ENCODE results near the gene LINC00632. TPM values are rescaled to one million over a fixed set of nuclear protein-coding genes. Genes with fewer than 3 reads are reported as not detected.

The LINC00632 gene
- total RNA-seq, 1 donor from 2014 or later: 3,113 TPM

DNA sequence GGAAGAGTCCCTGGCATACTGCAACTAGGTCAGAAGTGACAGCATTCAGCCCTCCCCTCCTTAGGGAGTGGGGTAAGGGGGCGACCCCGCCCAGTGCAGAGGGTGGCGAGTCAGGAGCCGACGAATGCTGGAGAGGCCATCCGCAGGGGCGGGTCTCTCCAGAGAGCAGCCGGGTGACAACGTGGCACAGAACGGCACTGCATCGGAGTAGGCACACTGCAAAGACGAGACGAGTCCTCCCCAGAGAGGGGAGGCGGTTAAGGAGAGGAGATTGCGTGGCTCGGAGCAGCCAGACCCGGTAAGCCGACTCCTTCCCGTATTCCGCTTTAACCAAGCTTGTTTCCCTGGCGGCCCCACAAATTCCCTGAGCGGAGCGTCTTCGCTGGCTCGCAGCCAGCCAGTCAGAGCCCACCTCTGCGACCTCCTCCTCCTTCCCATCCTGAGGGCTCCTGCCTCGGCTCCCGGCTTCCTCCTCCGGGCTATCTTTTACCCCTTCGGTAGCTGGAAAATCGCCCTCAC lies 54.9 kb downstream of the LINC00632 start:
- no peak for DNase-seq (ENCODE audit: low spot score)

DNA sequence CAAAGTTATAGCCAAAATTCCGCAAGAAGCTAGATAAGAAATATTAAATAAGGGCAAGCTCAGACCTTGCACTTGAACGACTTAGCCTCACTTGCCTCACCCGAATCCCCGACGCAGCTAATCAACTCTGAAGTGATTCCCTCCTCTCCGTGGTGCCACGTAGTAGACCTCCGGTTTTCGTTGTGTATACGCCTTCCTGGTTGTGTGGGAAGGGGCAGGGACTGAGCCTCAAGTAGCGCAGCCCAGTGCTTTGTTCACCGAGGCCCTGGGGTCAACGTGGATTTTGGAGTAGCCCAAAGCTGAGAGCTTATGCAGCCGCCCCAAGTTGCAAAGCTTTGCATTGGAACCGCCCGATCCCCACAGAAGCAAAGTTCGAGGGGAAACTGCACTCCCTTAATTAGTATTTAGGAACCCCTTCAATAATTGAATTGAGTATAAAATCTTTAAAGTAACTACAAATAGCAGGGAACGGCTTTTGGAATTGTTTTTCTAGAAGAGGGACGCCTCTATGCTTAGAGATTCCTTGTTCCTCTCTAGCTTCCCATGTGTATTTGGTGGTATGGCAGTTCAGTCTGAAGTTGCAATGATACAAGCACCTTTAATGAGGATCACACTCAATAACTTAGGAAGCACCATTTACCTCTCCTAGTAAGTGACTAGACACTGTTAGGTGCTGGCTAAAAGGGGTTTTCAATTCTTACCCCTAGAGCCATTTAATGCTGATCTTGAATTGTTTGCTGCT lies 55.7 kb downstream of the LINC00632 start:
- DNase-seq (ENCODE audit: low spot score): no peak

DNA sequence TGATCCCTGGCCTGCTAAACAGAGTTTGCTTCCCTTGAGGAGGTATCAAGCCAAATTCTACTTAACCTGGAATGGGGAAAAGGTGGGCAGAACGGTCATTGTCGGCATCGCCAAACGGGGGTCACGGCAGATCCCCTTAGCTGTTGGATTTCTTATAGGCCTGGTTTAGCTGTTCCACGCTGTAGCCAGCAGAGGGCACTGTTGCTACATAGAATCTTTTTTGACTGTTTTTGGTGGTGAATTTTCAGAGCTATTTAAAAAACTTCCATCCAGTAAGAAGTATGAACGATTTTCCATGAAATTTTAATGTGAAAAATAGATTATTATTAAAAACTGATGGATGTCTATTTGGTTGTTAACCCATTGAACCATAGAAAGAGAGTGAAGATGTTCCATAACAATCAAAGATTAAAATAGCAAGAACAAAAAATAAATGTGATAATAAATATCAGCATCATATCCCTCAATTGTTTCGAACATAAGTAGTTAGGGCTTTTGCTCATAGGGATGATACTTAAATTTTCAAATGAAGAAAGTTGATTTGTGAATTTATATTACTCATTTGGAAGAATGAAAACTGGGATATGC lies 56.6 kb downstream of the LINC00632 start:
- no peak for DNase-seq (ENCODE audit: low spot score)

DNA sequence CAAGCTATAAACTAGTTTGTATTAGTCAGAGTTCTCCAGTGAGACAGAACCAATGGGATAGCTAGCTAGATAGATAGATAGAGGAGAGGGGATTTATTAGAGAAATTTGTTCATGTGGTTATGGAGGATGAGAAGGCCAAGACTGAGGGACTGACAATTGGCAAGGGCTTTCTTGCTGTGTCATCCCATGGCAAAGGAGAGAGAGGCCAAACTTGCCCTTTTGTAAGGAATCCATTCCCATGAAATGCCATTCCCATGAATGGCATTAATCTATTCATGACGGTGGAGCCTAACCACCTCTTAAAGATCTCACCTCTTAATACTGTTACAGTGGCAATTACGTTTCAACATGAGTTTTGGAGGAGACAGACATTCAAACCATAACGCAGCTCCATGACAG lies 58.1 kb downstream of the LINC00632 start:
- no peak for DNase-seq (ENCODE audit: low spot score)

DNA sequence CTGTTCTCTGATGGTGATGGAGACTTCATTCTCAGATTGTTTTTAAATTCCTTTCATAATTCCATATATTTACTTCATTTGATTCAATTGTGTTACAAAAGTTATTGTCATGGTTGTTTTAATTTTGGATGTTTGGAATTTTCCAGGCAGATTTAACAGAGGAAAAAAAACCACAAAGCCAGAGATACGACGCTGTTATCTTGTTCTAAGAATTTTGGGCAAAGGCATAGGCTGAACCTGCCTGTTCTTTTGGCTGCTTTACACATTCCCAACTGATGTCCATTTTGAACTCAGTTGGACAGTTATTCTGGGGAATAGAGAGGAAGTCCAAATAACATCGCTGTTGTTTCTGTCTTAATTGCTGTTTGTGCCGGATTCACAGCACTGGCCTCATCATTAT lies 65.7 kb downstream of the LINC00632 start:
- no peak for DNase-seq (ENCODE audit: low spot score)

DNA sequence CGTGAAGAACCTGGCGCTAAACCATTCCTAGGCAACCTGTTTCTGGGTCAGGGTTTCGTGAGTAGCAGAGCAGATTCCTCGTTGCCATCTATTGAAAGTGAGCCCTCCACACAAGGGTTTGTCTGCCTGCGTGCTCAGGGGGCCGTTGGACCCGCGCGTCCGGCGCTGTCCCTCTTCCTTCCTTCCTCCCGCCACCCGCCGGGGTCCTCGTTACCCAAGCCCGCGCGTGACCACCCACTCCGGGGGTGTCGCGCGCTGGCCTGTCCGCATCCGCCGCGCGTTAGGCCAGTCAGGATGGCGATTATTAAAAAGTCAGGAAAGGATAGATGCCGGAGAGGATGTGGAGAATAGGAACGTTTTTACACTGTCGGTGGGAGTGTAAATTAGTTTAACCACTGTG lies 66.8 kb downstream of the LINC00632 start:
- DNase-seq (ENCODE audit: low spot score): no peak

DNA sequence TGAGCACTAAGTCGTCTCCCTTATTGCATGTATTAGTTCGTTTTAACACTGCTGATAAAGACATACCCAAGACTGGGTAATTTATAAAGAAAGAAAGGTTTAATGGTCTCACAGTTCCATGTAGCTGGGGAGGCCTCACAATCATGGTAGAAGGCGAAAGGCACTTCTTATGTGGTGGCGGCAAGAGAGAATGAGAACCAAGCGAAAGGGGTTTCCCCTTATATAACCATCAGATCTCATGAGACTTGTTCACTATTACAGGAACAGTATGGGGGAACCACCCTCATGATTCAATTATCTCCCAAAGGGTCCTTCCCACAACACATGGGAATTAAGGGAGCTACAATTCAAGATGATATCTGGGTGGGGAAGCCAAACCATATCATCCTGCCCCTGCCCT lies 85.1 kb downstream of the LINC00632 start:
- DNase-seq (ENCODE audit: low spot score): no peak

DNA sequence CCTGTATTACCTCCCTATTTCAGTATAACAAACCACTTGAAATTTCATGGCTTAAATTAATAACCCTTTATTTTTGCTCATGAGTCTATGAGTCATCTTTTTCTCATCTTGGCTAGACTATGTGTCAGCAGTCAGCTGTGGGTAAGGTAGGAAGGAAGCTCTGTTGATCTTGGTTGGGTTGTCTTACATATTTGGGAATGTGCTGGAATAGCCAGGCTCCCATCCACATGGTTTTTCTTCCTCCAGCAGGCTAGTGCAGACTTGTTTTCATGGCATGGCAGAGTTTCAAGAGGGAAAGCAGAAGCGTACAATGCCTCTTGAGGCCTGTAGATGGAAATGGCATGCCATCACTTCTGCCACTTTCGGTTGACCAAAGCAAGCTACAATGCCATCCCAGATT lies 89.7 kb downstream of the LINC00632 start:
- DNase-seq (ENCODE audit: low spot score): no peak

DNA sequence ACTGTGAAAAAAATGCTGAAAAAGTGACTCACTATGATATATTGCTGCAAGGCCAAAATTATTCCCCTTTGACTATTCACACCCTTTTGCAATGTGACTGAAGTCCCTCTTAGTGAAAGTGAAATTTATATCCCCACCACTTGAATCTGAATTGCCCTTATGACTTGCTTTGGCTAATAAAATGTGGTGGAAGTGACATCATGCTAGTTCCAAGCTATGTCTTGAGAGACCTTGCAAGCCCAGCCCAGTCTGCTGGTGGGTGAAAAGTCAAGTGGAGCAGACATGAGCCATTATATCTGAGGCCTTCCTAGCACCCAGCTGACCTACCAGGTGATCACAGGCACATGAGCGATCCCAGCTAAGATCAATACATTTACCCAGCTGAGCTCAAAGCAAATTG lies 94.7 kb downstream of the LINC00632 start:
- no peak for DNase-seq (ENCODE audit: low spot score)

DNA sequence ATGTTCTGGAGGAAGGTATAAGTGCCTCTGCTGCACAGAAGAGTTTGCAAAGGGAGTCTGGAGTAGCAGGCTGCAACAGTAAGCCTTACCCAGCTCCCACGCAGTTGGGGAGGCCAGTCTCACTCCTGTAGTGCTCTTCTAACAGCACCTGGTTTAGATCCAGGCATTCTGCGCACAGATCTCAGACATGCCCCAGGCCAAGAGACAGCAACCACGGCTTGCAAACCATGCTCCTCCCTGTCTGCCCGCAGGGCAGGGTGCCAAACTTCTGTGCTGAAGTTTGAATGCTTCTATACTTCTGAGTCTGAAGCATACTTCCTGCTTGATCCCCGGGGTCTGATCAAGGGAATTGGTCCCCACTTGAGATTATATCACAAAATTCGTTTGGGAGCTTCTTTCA lies 106.3 kb downstream of the LINC00632 start:
- DNase-seq (ENCODE audit: low spot score): no peak

DNA sequence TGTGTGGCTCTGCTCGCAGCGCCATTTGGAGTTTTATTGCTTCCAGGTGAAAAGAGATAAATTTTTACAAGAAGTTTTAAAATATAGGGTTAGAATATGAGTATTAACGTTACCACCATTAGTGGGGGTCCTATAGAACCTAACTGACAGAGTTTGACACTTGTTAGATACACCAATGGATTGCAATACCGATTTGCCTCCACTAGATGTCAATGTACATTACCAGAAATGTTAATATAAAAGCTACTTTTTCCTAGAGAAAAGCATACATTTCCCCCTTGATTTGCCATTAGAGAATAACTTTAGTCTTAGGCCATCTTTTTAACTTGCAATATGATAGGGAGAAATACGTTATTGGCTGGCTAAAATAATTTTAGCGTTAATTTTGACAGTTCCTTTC lies 108.4 kb downstream of the LINC00632 start:
- DNase-seq (ENCODE audit: low spot score): no peak

DNA sequence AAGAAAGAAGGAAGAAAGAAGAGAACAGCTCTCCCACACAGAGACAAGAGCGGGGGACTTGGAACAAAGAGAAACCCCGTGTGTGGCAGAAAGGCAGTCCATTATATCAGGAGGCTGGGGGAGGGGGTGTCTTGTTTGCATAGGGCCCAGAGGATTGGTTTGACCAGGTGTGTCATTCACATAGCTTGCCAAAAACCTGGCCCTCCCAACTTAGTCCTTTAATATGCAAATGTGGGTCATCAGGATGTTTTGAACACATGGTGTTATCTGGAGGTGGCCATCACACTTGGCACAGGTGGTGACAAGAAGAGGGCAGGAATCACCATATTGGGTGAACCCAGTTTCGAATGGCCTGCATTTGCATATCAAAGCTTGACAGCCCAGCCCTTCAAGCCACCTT lies 111.7 kb downstream of the LINC00632 start:
- DNase-seq (ENCODE audit: low spot score): no peak

DNA sequence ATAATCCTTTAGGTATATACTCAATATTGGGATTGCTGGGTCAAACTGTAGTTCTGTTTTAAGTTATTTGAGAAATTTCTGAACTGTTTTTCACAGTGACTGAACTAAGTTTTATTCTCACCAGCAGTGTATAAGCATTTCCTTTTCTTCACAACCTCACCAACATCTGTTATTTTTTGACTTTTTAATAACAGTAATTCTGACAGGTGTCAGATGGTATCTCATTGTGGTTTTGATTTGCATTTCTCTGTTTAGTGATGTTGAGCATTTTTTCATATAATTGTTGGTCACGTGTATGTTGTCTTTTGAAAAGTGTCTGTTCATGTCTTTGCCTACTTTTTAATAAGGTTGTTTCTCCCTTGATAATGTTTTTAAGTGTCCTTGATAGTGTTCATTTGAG lies 112.6 kb downstream of the LINC00632 start:
- DNase-seq (ENCODE audit: low spot score): no peak

DNA sequence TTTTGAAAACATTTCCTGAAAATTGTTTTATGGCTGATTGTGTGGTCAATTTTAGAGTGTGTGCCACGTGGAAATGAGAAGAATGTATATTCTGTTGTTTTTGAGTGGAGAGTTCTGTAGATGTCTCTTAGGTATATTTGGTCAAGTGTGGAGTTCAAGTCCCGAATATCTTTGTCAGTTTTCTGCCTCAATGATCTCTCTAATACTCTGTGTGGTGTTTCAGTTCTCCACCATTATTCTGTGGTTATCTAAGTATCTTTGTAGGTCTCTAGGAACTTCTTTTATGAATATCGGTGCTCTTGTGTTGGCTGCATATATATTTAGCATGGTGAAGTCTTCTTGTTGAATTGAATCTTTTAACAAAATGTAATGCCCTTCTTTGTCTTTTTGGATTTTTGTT lies 113.3 kb downstream of the LINC00632 start:
- DNase-seq (ENCODE audit: low spot score): no peak

DNA sequence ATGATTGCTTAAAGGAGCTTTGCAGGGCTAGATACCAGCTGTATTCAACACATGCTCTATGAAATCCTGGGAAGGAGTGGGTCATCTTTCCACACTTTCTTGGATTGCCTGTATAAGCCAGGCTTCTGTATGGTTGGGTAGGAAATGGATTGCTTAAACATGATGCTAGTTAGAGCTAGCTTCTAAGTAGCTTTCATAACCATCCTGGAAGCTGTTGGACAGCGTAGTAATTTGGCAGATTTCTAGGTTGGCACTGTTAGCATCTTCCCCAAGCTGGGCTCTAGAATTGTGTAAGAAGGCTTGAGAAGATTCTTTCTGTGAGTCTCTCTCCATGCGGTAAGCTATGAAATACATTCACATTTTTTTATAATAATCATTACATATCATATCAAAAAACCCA lies 127.3 kb downstream of the LINC00632 start:
- no peak for DNase-seq (ENCODE audit: low spot score)

Other genes starting within 250 kb of the LINC00632 start
- gene SOX3, start 204.7 kb upstream of the LINC00632 start, total RNA-seq: not detected